Tibial nerve (tissue), 4 donors: Measurements from ENCODE around the gene BEST2.
A peak's percentile ranks its signal among the peaks of the same experiment; 100 is the strongest.

Experiments used
- EP300 ChIP-seq, 2 donors: sonication (generic); formaldehyde crosslinking; IDR thresholded peaks; one replicate each; pipeline ENCODE4 v1.6.1; 2017; ENCODE audit warnings: antibody characterized with exemption in 2 of 2, mild to moderate bottlenecking in 1 of 2
- POLR2A ChIP-seq, 2 donors: fragments of 450-650 bp; IDR thresholded peaks; one replicate each; pipeline ENCODE4 v1.6.1; 2017; ENCODE audit warnings: antibody characterized with exemption in 2 of 2, mild to moderate bottlenecking in 2 of 2, moderate library complexity in 2 of 2
- TF ChIP-seq, protein P1 (sequence below), 5 experiments: fragments of 200-600 bp in 3 of 5; fragments of 450-650 bp in 2 of 5; sonication (generic) in 3 of 5; IDR thresholded peaks; one replicate each; pipeline ENCODE4 v1.5.1; 2016 to 2019; ENCODE audit warnings: antibody characterized with exemption in 5 of 5, mild to moderate bottlenecking in 3 of 5, moderate library complexity in 2 of 5

DNA sequence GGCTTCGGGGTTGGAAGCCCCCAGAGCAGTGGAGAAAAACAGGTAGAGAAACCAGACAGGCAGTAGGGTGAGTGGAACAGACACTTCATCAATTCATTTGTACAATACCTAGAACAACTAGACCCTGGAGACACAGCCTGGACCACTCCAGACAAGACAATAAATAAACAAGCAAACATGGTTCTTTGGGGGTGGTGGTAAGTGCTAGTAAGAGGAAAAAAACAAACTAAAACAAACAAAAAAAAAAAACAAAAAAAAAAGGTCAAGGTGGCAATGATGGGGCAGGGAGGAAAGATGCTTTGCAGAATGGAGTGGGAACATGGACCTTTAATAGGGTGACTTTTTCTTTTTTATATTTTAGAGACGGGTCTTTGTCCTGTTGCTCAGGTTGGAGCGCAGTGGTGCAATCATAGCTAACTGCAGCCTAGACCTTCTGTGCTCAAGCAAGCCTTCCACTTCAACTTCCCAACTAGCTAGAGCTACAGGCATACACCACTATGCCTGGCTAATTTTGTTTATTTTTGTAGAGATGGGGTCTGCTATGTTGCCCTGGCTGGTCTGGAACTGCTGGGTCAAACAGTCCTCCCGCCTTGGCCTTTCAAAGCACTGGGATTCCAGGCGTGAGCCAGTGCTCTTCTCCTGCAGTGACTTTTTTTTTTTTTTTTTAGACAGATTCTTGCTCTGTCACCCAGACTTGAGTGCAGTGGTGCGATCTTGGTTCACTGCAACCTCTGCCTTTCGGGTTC, 42.8 kb downstream of the BEST2 start:
- TF ChIP-seq POLR2A (IDR thresholded peaks at IDR 0.05) (no peak), EP300 (IDR thresholded peaks at IDR 0.05) (peak in 1 of 2 donors; percentile 25)
- TF ChIP-seq, protein P1, sequence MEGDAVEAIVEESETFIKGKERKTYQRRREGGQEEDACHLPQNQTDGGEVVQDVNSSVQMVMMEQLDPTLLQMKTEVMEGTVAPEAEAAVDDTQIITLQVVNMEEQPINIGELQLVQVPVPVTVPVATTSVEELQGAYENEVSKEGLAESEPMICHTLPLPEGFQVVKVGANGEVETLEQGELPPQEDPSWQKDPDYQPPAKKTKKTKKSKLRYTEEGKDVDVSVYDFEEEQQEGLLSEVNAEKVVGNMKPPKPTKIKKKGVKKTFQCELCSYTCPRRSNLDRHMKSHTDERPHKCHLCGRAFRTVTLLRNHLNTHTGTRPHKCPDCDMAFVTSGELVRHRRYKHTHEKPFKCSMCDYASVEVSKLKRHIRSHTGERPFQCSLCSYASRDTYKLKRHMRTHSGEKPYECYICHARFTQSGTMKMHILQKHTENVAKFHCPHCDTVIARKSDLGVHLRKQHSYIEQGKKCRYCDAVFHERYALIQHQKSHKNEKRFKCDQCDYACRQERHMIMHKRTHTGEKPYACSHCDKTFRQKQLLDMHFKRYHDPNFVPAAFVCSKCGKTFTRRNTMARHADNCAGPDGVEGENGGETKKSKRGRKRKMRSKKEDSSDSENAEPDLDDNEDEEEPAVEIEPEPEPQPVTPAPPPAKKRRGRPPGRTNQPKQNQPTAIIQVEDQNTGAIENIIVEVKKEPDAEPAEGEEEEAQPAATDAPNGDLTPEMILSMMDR (IDR thresholded peaks at IDR 0.05), result no peak
